ENCODE results near the gene MARCOL. TPM values are rescaled to one million over a fixed set of nuclear protein-coding genes. Genes with fewer than 3 reads are reported as not detected.
A peak's percentile ranks its signal among the peaks of the same experiment; 100 is the strongest.
"Not testable (repeated sequence)": the region's sequence is repeated elsewhere in the genome, so short reads cannot be mapped to it uniquely, and the experiment has no call there.

The MARCOL gene
- total RNA-seq, 1 donor from 2014 or later = not detected

DNA sequence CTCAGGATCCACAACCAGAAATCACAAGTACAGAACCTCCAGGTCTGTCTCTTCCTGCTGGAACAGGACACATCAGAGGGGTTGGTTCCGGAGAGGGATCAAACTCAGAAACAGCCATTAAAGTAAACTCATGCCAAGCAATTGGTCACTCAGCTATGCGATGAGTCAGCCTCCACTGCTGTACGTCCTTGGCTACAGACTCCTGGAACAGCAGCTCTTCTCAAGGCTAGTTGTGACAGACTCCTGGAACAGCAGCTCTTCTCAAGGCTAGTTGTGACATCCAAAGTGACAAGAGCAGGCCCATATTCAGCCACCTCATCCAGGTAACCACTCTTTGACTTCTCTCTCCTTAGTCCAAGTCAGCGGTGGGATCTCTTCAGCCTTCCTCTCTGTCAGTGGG lies 30.2 kb downstream of the MARCOL start, which contains the start of gene SPINK13:
Gene SPINK13 (plus strand): TSS at position 229 of the 400 bp plus-strand sequence. CDS start 1,279 bp downstream, outside the sequence.
- ATAC-seq = peak; percentile 79

DNA sequence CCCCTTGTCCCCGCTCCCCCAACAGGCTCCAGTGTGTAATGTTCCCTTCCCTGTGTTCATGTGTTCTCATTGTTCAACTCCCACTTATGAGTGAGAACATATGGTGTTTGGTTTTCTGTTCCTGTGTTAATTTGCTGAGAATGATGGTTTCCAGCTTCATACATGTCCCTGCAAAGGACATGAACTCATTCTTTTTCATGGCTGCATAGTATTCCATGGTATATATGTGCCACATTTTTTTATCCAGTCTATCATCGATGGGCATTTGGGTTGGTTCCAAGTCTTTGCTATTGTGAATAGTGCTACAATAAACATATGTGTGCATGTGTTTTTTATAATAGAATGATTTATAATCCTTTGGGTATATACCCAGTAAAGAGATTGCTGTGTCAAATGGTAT lies 36.8 kb downstream of the MARCOL start:
- not testable (repeated sequence) for ATAC-seq

DNA sequence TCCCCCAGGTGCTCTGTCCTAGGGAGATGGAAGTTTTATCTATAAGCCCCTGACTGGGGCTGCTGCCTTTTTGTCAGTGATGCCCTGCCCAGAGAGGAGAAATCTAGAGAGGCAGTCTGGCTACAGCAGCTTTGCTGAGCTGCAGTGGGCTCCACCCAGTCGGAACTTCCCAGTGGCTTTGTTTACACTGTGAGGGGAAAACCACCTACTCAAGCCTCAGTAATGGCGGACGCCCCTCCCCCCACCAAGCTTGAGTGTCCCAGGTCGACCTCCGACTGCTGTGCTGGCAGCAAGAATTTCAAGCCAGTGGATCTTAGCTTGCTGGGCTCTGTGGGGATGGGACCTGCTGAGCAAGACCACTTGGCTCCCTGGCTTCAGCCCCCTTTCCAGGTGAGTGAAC lies 42.6 kb downstream of the MARCOL start:
- ATAC-seq = not testable (repeated sequence)

DNA sequence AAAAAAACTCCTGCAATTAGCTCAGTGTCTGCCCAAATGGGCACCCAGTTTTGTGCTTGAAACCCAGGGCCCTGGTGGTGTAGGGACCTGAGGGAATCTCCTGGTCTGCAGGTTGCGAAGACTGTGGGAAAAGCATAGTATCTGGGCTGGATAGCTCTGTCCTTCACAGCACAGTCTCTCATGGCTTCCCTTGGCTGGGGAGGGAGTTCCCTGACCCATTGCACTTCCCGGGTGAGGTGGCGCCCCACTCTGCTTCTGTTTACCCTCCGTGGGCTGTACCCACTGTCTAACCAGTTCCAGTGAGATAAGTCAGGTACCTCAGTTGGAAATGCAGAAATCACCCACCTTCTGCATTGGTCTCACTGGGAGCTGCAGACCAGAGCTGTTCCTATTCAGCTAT lies 43.0 kb downstream of the MARCOL start:
- not testable (repeated sequence) for ATAC-seq

DNA sequence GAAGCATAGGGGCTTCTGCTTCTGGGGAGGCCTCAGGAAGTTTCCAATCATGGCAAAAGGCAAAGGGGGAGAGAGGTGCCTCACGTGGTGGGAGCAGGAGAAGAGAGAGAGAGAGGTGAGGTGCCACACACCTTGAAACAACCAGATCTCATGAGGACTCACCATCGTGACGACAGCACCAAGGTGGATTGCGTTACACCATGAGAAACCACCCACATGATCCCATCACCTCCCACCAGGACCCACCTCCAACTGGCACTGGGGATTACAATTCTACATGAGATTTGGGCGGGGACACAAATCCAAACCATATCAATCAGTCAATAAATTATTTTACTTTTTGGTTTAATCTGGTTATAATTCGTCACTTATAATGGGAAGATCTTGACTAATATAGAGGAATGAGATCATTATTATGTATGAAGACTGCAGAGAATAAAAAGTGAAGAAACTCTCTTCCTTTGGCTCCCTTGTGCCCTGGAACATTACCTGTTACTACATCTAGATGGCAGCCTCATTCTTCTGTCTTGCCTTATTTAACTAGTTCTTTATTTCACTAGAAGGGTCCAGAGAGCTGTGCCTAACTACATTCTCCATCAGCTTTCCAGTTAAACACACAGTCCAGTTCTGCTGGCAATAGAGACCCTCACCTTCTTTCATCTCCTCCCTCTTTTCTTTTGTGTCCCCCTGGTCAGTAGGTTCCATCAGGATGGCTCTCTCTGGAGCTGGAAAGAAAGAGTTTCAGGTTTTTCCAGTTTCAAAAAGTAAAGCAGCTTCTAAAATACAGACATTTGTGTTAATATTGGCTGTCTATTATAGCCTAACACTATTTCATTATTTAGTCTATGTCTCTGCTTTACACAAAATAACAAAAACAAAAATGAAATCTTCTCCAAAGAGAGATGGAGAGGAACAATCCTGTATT lies 52.2 kb downstream of the MARCOL start:
- peak; percentile 57 for ATAC-seq

Other genes starting within 250 kb of the MARCOL start
- 509 TPM for gene SPINK5, start 174.5 kb upstream of the MARCOL start, total RNA-seq
- gene SPINK14, start 70.0 kb upstream of the MARCOL start, total RNA-seq = not detected
- 2.9 TPM for gene SPINK6, start 35.5 kb upstream of the MARCOL start, total RNA-seq
- gene SPINK13, start 30.3 kb downstream of the MARCOL start, total RNA-seq = not detected
- gene SPINK7, start 73.9 kb downstream of the MARCOL start, total RNA-seq = 138 TPM
- gene SPINK9, start 97.0 kb downstream of the MARCOL start, total RNA-seq = not detected
- gene FBXO38, start 145.4 kb downstream of the MARCOL start, total RNA-seq = 22.4 TPM

All from esophagus mucosa (tissue), 1 donor.